ENCODE results near the gene BCKDHA.
A peak's percentile ranks its signal among the peaks of the same experiment; 100 is the strongest.
"Not testable (repeated sequence)": the region's sequence is repeated elsewhere in the genome, so short reads cannot be mapped to it uniquely, and the experiment has no call there.

Gene BCKDHA

GRCh38 chr19:41403181-41403970 lies 5.8 kb downstream of the BCKDHA start:
- DNase-seq (ENCODE audit: low read depth, low spot score) = no peak

- no peak for DNase-seq (ENCODE audit: low read depth, low spot score)
These were observed 8.2 kb downstream of the BCKDHA start for GRCh38 chr19:41405776-41406175.

GRCh38 chr19:41407271-41407670 lies 9.7 kb downstream of the BCKDHA start:
- DNase-seq (ENCODE audit: low read depth, low spot score) = peak; percentile 64

DNA sequence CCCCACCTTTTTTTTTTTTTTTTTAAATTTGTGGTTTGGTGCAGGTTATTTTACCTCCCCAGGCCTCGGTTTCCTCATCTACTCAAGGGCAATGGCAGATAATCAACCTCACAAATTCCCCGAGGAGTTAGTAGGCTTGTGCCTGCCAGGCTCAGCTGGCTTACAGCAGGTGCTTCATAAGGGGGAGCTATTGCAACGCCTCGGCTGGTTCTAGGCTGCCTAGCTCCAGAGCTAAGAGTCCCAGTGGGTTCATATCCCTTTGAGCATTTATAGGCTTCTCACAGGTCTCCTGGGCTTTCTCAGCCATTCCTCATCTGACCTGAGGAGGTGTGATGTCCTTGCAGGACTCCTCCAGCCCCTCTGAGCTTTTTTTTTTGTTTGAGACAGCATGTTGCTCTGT lies 10.6 kb downstream of the BCKDHA start:
- no peak for DNase-seq (ENCODE audit: low read depth, low spot score)

GRCh38 chr19:41408846-41409245 lies 11.2 kb downstream of the BCKDHA start:
- DNase-seq (ENCODE audit: low read depth, low spot score) = not testable (repeated sequence)

GRCh38 chr19:41409288-41409687 lies 11.7 kb downstream of the BCKDHA start:
- DNase-seq (ENCODE audit: low read depth, low spot score) = no peak

DNA sequence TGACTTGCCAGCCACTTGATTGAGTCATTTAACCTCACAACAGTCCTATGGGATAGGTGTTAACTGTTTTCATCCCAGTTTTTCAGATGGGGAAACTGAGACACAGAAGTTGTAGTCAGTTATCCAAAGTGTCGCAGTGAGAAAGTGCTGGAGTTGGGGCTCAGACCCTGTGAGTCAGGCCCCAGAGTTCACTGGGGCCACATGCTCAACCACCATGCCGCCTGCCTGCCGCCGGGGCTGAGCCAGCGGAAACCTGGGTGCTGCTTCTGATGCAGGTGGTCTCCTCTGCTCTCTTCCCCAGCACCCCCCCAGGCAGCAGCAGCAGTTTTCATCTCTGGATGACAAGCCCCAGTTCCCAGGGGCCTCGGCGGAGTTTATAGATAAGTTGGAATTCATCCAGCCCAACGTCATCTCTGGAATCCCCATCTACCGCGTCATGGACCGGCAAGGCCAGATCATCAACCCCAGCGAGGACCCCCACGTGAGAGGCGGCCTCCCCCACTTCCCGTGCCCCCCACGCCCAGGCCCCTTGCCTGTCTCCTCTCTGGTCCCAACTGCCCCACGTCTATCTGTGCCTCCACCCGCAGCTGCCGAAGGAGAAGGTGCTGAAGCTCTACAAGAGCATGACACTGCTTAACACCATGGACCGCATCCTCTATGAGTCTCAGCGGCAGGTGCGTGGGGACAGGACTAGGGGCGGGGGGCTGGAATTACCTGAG lies 12.9 kb downstream of the BCKDHA start:
- DNase-seq (ENCODE audit: low read depth, low spot score) = no peak

- no peak for DNase-seq (ENCODE audit: low read depth, low spot score)
These were observed 13.7 kb downstream of the BCKDHA start for GRCh38 chr19:41411100-41411967.

GRCh38 chr19:41411968-41412265 lies 14.3 kb downstream of the BCKDHA start:
- DNase-seq (ENCODE audit: low read depth, low spot score) = no peak

DNA sequence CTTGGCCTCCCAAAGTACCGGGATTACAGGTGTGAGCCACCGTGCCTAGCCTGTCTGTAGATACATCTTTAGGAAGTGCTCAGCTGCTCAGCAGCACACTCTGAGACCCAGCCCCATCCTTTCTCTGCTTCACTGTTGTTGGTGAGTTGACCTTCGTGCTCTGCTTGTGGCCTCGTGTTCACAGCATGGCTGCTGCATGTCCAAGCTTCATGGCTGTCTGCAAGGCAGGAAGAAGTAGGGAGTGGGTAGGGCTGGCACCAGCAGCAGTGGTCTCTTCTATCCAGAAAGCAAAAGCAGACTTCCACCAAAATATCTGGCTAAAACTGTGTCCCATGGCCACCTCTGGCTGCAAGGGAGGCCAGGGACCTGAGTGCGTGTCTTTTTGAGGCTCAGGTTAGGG lies 15.3 kb downstream of the BCKDHA start:
- no peak for DNase-seq (ENCODE audit: low read depth, low spot score)

DNA sequence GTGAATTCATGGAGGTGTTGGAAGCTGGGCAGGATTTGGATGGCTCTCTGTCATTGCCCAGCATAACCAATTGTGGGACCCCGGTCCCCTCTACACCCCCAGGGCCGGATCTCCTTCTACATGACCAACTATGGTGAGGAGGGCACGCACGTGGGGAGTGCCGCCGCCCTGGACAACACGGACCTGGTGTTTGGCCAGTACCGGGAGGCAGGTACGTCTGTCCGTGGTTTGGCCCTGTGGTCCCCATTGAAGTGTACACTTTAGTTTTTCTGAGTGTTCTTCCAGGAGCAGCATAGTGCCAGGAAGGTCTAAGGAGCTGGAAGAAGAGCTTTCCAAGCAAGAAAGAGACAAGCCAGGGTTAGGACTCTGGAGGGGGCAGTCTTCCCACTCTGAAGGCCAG lies 16.3 kb downstream of the BCKDHA start:
- DNase-seq (ENCODE audit: low read depth, low spot score) = no peak

DNA sequence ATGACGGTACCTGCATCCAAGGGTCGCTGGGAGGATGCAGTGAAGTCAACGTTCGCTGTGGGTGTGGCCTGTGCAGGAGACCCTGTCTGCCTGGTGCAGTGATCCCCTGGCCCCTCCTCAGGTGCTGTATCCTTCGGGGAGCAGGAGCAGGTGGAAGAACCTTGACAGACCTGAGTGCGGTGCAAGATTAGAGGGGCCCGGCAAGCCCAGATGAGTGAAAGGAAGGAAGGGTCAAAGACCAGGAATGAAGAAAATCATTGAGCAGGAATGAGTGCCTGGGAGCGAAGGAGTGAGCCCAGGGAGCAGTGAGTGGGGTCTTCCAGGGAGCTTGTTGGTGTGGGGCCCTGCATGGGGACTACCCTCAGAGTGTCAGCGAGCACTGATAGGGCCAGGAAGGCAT lies 16.8 kb downstream of the BCKDHA start:
- DNase-seq (ENCODE audit: low read depth, low spot score) = no peak

- no peak for DNase-seq (ENCODE audit: low read depth, low spot score)
These were observed 17.5 kb downstream of the BCKDHA start for GRCh38 chr19:41415154-41415571.

- DNase-seq (ENCODE audit: low read depth, low spot score) = no peak
These were observed 18.6 kb downstream of the BCKDHA start for GRCh38 chr19:41416194-41416674.

DNA sequence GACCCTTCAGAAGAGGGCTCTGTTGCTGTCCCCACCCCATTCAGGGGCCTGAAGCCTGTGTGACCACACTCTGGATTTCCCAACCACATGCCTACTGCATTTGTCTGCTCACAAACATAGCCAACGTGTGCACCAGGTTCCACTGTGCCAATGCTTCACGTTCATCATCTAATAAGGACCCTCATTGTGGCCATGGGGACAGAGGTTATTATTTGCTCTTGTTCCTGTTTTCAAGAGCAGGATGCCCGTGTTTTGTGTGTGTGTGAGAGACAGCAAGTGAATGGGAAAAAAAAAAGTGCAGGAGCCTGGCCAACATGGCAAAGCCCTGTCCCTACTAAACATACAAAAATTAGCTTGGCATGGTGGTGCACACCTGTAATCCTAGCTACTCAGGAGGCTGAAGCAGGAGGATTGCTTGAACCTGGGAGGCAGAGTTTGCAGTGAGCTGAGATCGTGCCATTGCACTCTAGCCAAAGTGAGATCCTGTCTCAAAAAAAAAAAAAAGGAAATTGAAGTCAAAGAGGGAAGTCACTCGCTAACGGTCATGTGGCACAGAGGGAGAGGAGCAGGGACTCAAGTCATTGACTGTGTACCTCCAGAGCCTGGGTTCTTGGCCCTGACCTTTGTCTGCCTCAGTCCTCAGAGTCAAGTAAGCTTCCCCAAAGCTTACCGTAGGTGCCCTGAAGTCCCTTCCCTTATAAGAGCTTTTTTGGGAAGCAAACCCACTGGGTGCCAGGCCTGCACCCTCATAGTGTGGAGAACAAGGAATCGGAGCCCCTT lies 22.7 kb downstream of the BCKDHA start:
- DNase-seq (ENCODE audit: low read depth, low spot score) = no peak

GRCh38 chr19:41421314-41421713 lies 23.7 kb downstream of the BCKDHA start:
- DNase-seq (ENCODE audit: low read depth, low spot score) = no peak

DNA sequence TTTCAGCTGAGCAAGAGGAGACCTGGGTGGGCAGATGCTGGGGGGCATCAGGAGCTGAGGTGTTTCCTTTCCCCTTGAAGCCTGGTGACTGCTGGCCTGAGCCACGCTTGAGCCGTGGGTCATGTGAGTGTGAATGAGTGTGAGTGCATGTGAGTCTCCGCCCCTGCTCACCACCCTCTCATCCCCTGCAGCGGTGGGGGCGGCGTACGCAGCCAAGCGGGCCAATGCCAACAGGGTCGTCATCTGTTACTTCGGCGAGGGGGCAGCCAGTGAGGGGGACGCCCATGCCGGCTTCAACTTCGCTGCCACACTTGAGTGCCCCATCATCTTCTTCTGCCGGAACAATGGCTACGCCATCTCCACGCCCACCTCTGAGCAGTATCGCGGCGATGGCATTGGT lies 24.4 kb downstream of the BCKDHA start:
- no peak for DNase-seq (ENCODE audit: low read depth, low spot score)

GRCh38 chr19:41422456-41422855 lies 24.8 kb downstream of the BCKDHA start:
- no peak for DNase-seq (ENCODE audit: low read depth, low spot score)

DNA sequence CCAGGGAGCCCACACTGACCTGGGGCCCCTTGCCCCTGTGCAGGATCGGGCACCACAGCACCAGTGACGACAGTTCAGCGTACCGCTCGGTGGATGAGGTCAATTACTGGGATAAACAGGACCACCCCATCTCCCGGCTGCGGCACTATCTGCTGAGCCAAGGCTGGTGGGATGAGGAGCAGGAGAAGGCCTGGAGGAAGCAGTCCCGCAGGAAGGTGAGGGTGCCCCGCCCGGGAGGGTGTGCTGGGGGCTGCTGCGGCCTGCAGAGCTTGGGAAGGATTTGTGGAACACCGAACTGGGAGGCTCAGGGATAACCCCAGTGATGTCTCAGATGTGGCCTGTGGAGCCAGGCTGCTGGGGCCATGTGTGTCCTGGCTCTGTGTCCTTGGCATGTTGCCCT lies 25.3 kb downstream of the BCKDHA start:
- no peak for DNase-seq (ENCODE audit: low read depth, low spot score)

GRCh38 chr19:41424335-41425173 lies 26.9 kb downstream of the BCKDHA start:
- DNase-seq (ENCODE audit: low read depth, low spot score) = no peak
